Mucosa of rectum (tissue), 2 donors: Measurements from ENCODE around the gene SMR3A.

Experiments
- H3K27ac ChIP-seq, 2 donors: one replicate each; pipeline ENCODE4 v1.7.0; 2013; ENCODE audit warnings: inconsistent platforms in 2 of 2, low read depth in 2 of 2, low read length in 2 of 2
- H3K27me3 ChIP-seq, 2 donors: one replicate each; pipeline ENCODE4 v1.7.0; 2013; ENCODE audit warnings: low read length in 2 of 2; ENCODE audit not compliant: control insufficient read depth in 2 of 2, insufficient read depth in 2 of 2
- H3K36me3 ChIP-seq, 2 donors: one replicate each; pipeline ENCODE4 v1.7.0; 2013; ENCODE audit warnings: low read length in 2 of 2; ENCODE audit not compliant: control insufficient read depth in 2 of 2, insufficient read depth in 2 of 2
- H3K4me1 ChIP-seq, 2 donors: one replicate each; pipeline ENCODE4 v1.7.0; 2013; ENCODE audit warnings: low read length in 2 of 2, mild to moderate bottlenecking in 1 of 2; ENCODE audit not compliant: control insufficient read depth in 2 of 2, insufficient read depth in 2 of 2
- H3K4me3 ChIP-seq, 2 donors: one replicate each; pipeline ENCODE4 v1.7.0; 2013; ENCODE audit warnings: low read length in 2 of 2
- H3K9ac ChIP-seq, 2 donors: one replicate each; pipeline ENCODE4 v1.7.0; 2013; ENCODE audit warnings: low read length in 2 of 2, low read depth in 1 of 2, mild to moderate bottlenecking in 1 of 2
- H3K9me3 ChIP-seq, 2 donors: one replicate each; pipeline ENCODE4 v1.7.0; 2013; ENCODE audit warnings: low read length in 2 of 2; ENCODE audit not compliant: control insufficient read depth in 2 of 2
- donor health status: healthy.
- donor health status: Normal muscosa, but diverticular disease.

SMR3A gene

DNA sequence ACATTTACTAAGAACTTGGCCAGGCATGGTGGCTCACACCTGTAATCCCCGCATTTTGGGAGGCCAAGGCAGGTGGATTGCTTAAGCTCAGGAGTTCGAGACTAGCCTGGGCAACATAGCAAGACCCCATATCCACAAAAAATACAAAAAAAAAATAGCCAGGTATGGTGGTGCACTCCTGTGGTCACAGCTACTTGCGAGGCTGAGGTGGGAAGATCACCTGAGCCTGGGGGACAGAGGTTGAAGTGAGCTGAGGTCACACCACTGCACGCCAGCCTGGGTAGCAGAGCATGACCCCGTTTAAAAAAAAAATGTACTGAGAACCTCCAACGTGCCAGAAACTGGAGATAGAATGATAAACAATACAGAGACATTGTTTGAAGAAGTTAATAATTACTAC is 45.2 kb downstream of the SMR3A start:
- Histone ChIP-seq H3K9me3 (no peaks in the 10 kb centered on the region), H3K4me3 (no peak overlapping the region), H3K27me3 (no peaks in the 10 kb centered on the region), H3K36me3 (no peaks in the 10 kb centered on the region), H3K9ac (no peak overlapping the region), H3K27ac (no peak overlapping the region), H3K4me1 (no peaks in the 10 kb centered on the region)
